Gastrocnemius medialis (tissue), 4 donors: ENCODE results near the gene IMPG2.

Source experiments
- POLR2A ChIP-seq, 2 donors: fragments of 450-650 bp; IDR thresholded peaks; one replicate each; pipeline ENCODE4 v1.6.1; 2017; ENCODE audit warnings: antibody characterized with exemption in 2 of 2, mild to moderate bottlenecking in 2 of 2, moderate library complexity in 2 of 2
- TF ChIP-seq, protein P1 (sequence below), 5 experiments: fragments of 450-650 bp in 3 of 5; fragments of 200-600 bp in 2 of 5; sonication (generic) in 2 of 5; IDR thresholded peaks in 4 of 5; conservative IDR thresholded peaks in 1 of 5; 1 replicate in 4 of 5; 2 replicates in 1 of 5; pipeline ENCODE4 v1.5.1; 2016 to 2019; ENCODE audit warnings: antibody characterized with exemption in 5 of 5, mild to moderate bottlenecking in 3 of 5, moderate library complexity in 3 of 5

DNA sequence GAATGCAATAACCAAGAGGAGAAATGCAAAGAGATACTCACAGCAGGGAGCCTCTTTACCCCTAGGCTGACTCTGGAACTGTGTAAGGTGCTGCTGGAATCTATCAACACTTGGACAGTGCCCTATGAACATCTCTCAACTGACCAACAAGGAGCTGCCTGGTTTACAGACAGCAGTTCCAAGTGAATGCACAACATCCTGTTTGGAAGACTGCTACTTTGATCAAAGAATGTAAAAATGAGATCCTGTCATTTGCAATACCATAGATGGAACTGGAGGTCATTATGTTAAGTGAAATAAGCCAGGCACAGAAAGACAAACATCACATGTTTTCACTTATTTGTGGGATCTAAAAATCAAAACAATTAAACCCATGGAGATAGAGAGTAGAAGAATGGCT is 136.3 kb downstream of the IMPG2 start:
- TF ChIP-seq, protein P1, sequence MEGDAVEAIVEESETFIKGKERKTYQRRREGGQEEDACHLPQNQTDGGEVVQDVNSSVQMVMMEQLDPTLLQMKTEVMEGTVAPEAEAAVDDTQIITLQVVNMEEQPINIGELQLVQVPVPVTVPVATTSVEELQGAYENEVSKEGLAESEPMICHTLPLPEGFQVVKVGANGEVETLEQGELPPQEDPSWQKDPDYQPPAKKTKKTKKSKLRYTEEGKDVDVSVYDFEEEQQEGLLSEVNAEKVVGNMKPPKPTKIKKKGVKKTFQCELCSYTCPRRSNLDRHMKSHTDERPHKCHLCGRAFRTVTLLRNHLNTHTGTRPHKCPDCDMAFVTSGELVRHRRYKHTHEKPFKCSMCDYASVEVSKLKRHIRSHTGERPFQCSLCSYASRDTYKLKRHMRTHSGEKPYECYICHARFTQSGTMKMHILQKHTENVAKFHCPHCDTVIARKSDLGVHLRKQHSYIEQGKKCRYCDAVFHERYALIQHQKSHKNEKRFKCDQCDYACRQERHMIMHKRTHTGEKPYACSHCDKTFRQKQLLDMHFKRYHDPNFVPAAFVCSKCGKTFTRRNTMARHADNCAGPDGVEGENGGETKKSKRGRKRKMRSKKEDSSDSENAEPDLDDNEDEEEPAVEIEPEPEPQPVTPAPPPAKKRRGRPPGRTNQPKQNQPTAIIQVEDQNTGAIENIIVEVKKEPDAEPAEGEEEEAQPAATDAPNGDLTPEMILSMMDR (IDR thresholded peaks at IDR 0.05 in 4 of 5, conservative IDR thresholded peaks at IDR 0.05 in 1 of 5) = no peak
- TF ChIP-seq POLR2A (IDR thresholded peaks at IDR 0.05) = no peak
